Right lobe of liver (tissue), 6 donors: ENCODE results near the gene IL17RA. TPM values are rescaled to one million over a fixed set of nuclear protein-coding genes. Genes with fewer than 3 reads are reported as not detected.

ENCODE experiments used
- ATAC-seq, 4 donors: fragments of 200-7000 bp; cut with Tn5 transposase; one replicate each; pipeline ENCODE4 v1.9.1; 2020; ENCODE audit warnings: mild to moderate bottlenecking in 4 of 4, moderate library complexity in 4 of 4
- DNase-seq, 3 donors: peaks; one replicate each; pipeline ENCODE4 v3.0.0-alpha.2; 2020
- H3K27ac ChIP-seq, 3 donors: fragments of 200-600 bp; one replicate each; pipeline ENCODE4 v1.8.0; 2022
- H3K27me3 ChIP-seq, 2 donors: fragments of 200-600 bp; one replicate each; pipeline ENCODE4 v1.8.0; 2022
- H3K36me3 ChIP-seq, 4 donors: fragments of 200-600 bp; sonication (generic) in 1 of 4; one replicate each; pipeline versions ENCODE4 v1.5.1 to v1.8.0; 2017 to 2022; ENCODE audit warnings: control low read depth in 1 of 4
- H3K4me1 ChIP-seq, 4 donors: fragments of 200-600 bp; sonication (generic) in 1 of 4; one replicate each; pipeline versions ENCODE4 v1.5.1 to v1.8.0; 2017 to 2022; ENCODE audit warnings: control low read depth in 1 of 4
- H3K4me3 ChIP-seq, 3 donors: fragments of 200-600 bp; one replicate each; pipeline ENCODE4 v1.8.0; 2022
- H3K9me3 ChIP-seq, 4 donors: fragments of 200-600 bp; sonication (generic) in 1 of 4; one replicate each; pipeline versions ENCODE4 v1.5.1 to v1.8.0; 2017 to 2022; ENCODE audit warnings: control low read depth in 1 of 4
- POLR2A ChIP-seq: fragments of 450-650 bp; IDR thresholded peaks from one replicate; pipeline ENCODE4 v1.6.1; 2017; ENCODE audit warnings: antibody characterized with exemption, mild to moderate bottlenecking
- WGBS: methylation state at CpG from one replicate; pipeline ENCODE4 v1.1.6; 2018; ENCODE audit warnings: low coverage, low lambda C conversion rate; ENCODE audit not compliant: insufficient coverage; ENCODE audit errors: missing lambda C conversion rate; 5-methylcytosine and 5-hydroxymethylcytosine counted together
- intact Hi-C, 2 donors: fragments of 100-400 bp; cut with DNase I; formaldehyde crosslinking; loops; one replicate each; pipeline versions ENCODE4 v1.11.2 to v1.14.1; 2022
- total RNA-seq, 6 experiments: library from RNA; depleted of rRNA in 2 of 6; stranded (reverse); fragments of >200 nt in 2 of 6; fragmentation: NEBNext Ultra II Directional in 3 of 6; extraction: Animal tissue kit (Norgen Biotek cat#: 25700) in 3 of 6; gene quantifications; one replicate each; pipeline versions ENCODE4 v1.1.0 to v1.2.4, GENCODE V29; 2016 to 2023
- TF ChIP-seq, protein P1 (sequence below), 4 donors: fragments of 200-600 bp in 3 of 4; fragments of 450-650 bp in 1 of 4; IDR thresholded peaks; one replicate each; pipeline versions ENCODE4 v1.5.1 to v1.8.0; 2016 to 2022; ENCODE audit warnings: antibody characterized with exemption in 4 of 4, mild to moderate bottlenecking in 2 of 4
- donor health status: DM: no; HTN: yes; CAD: no.
- donor health status: DM: no; HTN: no; CAD: no.
- donor health status: DM: no; HTN: no; CAD: no.
- donor health status: DM: no; HTN: yes; CAD: no.
- donor health status: DM: no; HTN: yes; CAD: no.

Gene IL17RA
- total RNA-seq, 6 experiments from 2014 or later, result 7.1 to 13.6 (median 9.6) TPM

DNA sequence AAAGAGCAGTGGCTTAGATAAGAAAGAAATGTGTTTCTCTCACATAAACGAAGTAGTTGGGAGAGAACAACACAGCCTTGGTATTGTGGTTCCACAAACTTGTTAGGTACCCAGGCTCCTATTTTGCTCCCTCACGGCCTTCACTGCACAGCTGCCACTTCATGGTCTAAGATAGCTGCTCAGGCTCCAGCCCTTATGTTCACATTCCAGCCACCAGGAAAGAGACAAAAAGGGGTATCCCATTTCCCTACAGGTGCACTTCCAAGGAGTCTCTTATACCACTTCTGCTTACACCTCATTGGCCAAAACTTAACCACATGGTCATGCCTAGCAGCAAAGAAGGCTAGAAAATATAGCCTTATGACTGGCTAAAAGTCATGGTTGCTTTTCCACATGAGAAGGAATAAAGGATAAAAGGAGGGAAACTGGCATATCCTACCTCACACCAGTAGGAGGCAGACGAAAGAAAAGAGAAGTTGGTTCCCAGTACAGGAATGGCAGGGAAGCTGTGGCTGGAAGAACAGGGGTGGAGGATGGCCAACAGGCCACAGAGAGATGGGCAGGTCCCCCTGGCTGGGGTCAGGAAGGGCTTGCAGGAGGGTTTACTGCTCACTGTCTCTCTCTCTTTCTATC, 79.7 kb downstream of the IL17RA start:
- Histone ChIP-seq H3K36me3 (no peaks in the 10 kb centered on the region), H3K27me3 (no peaks in the 10 kb centered on the region), H3K4me3 (no peak overlapping the region), H3K4me1 (peaks cover 0 to 28% (median 9%) of the 10 kb centered on the region in 4 donors), H3K9me3 (no peaks in the 10 kb centered on the region), H3K27ac (no peak overlapping the region)
- DNase-seq (no peak), ATAC-seq (no peak)
- 75% methylated on average over 2 of the region's 3 CpGs for WGBS
- intact Hi-C loops, result loop anchor here in 1 of 2 donors (10.0 kb wide), 1 partner anchor 80 kb away; the partner anchor contains the start of gene IL17RA
- TF ChIP-seq POLR2A, result no peak
- TF ChIP-seq, protein P1, sequence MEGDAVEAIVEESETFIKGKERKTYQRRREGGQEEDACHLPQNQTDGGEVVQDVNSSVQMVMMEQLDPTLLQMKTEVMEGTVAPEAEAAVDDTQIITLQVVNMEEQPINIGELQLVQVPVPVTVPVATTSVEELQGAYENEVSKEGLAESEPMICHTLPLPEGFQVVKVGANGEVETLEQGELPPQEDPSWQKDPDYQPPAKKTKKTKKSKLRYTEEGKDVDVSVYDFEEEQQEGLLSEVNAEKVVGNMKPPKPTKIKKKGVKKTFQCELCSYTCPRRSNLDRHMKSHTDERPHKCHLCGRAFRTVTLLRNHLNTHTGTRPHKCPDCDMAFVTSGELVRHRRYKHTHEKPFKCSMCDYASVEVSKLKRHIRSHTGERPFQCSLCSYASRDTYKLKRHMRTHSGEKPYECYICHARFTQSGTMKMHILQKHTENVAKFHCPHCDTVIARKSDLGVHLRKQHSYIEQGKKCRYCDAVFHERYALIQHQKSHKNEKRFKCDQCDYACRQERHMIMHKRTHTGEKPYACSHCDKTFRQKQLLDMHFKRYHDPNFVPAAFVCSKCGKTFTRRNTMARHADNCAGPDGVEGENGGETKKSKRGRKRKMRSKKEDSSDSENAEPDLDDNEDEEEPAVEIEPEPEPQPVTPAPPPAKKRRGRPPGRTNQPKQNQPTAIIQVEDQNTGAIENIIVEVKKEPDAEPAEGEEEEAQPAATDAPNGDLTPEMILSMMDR (IDR thresholded peaks at IDR 0.05), result peak in 1 of 4 donors; percentile 13

Other genes starting within 250 kb of the IL17RA start
- not detected for gene GAB4, start 76.8 kb upstream of the IL17RA start, total RNA-seq
- gene TMEM121B, start 36.4 kb downstream of the IL17RA start, total RNA-seq, result under 1 TPM; 0.05 to 0.33 (median 0.19) TPM
- 10 to 100 TPM; 19.4 to 44.5 (median 30.2) TPM for gene HDHD5, start 74.3 kb downstream of the IL17RA start, total RNA-seq
- gene ADA2, start 134.4 kb downstream of the IL17RA start, total RNA-seq, result 10 to 100 TPM in 2 of 6 experiments, 1 to 10 TPM in 4; 5.3 to 25.8 (median 8.8) TPM